Vagina (tissue), 2 donors: Measurements from ENCODE around the gene PTGR1. TPM values are rescaled to one million over a fixed set of nuclear protein-coding genes. Genes with fewer than 3 reads are reported as not detected.

ENCODE experiments used
- DNase-seq, 2 donors: peaks; one replicate each; pipeline ENCODE4 v3.0.0-alpha.2; 2017; ENCODE audit errors: extremely low spot score in 2 of 2
- H3K27ac ChIP-seq: fragments of 200-600 bp; sonication (generic); one replicate; pipeline ENCODE4 v1.5.1; 2019
- H3K27me3 ChIP-seq: fragments of 200-600 bp; sonication (generic); one replicate; pipeline ENCODE4 v1.5.1; 2019
- H3K36me3 ChIP-seq, 2 donors: fragments of 200-600 bp; sonication (generic); one replicate each; pipeline ENCODE4 v1.5.1; 2017 to 2019
- H3K4me1 ChIP-seq: fragments of 200-600 bp; sonication (generic); one replicate; pipeline ENCODE4 v1.5.1; 2019
- H3K4me3 ChIP-seq, 2 donors: fragments of 200-600 bp; sonication (generic); 1 replicate in 1 of 2; 2 replicates in 1 of 2; pipeline ENCODE4 v1.5.1; 2016 to 2019
- H3K9me3 ChIP-seq: fragments of 200-600 bp; sonication (generic); one replicate; pipeline ENCODE4 v1.5.1; 2019
- CTCF ChIP-seq, 3 experiments: fragments of 450-650 bp in 2 of 3; fragments of 200-600 bp in 1 of 3; sonication (generic) in 1 of 3; IDR thresholded peaks; one replicate each; pipeline ENCODE4 v1.5.1; 2017 to 2019; ENCODE audit warnings: antibody characterized with exemption in 3 of 3, mild to moderate bottlenecking in 2 of 3, moderate library complexity in 2 of 3
- POLR2A ChIP-seq, 2 donors: fragments of 450-650 bp; IDR thresholded peaks; one replicate each; pipeline ENCODE4 v1.6.1; 2017; ENCODE audit warnings: antibody characterized with exemption in 2 of 2, mild to moderate bottlenecking in 2 of 2, moderate library complexity in 2 of 2
- POLR2AphosphoS5 ChIP-seq, 2 donors: sonication (generic); formaldehyde crosslinking; IDR thresholded peaks; one replicate each; pipeline ENCODE4 v1.9.0; 2017; ENCODE audit warnings: antibody characterized with exemption in 2 of 2, mild to moderate bottlenecking in 2 of 2, low read depth in 1 of 2; ENCODE audit not compliant: insufficient read depth in 1 of 2
- intact Hi-C: fragments of 100-400 bp; cut with DNase I; formaldehyde crosslinking; loops from one replicate; pipeline ENCODE4 v1.15.1; 2023
- total RNA-seq: library from RNA; depleted of rRNA; stranded (reverse); fragments of >200 nt; gene quantifications from one replicate; pipeline ENCODE4 v1.2.3, GENCODE V29; 2016

PTGR1 gene
- total RNA-seq, 1 donor from 2014 or later = 40.3 TPM

- no peaks in the 10 kb centered on the region for H3K9me3 ChIP-seq
- intact Hi-C loops = no loop called here
- no peaks in the 10 kb centered on the region for H3K4me1 ChIP-seq
- TF ChIP-seq CTCF (IDR thresholded peaks at IDR 0.05) = no peak
- no peak for TF ChIP-seq POLR2AphosphoS5 (IDR thresholded peaks at IDR 0.05; ENCODE audit: insufficient read depth in 1 of 2, low read depth in 1 of 2)
- no peak for TF ChIP-seq POLR2A (IDR thresholded peaks at IDR 0.05)
- H3K4me3 ChIP-seq = no peak overlapping the region
- peaks cover 0 to 20% of the 10 kb centered on the region in 2 donors for H3K36me3 ChIP-seq
- H3K27ac ChIP-seq = no peak overlapping the region
- no peaks in the 10 kb centered on the region for H3K27me3 ChIP-seq
- DNase-seq = no peak
These were observed 44.8 kb upstream of the PTGR1 start for GRCh38 chr9:111644195-111644772.

- no peaks in the 10 kb centered on the region for H3K36me3 ChIP-seq
- no peak for DNase-seq
- H3K27me3 ChIP-seq = no peaks in the 10 kb centered on the region
- intact Hi-C loops = no loop called here
- no peak overlapping the region for H3K27ac ChIP-seq
- TF ChIP-seq POLR2AphosphoS5 (IDR thresholded peaks at IDR 0.05; ENCODE audit: insufficient read depth in 1 of 2, low read depth in 1 of 2) (no peak), POLR2A (IDR thresholded peaks at IDR 0.05) (no peak), CTCF (IDR thresholded peaks at IDR 0.05) (no peak)
- no peak overlapping the region for H3K4me3 ChIP-seq
- H3K4me1 ChIP-seq = peaks cover 39% of the 10 kb centered on the region
- H3K9me3 ChIP-seq = no peaks in the 10 kb centered on the region
These were observed 38.0 kb upstream of the PTGR1 start for GRCh38 chr9:111637421-111637950.

GRCh38 chr9:111634860-111635259, 35.4 kb upstream of the PTGR1 start:
- Histone ChIP-seq H3K9me3 (no peaks in the 10 kb centered on the region), H3K4me3 (no peak overlapping the region), H3K27me3 (no peaks in the 10 kb centered on the region), H3K4me1 (peaks cover 52% of the 10 kb centered on the region), H3K36me3 (no peaks in the 10 kb centered on the region), H3K27ac (no peak overlapping the region)
- no peak for DNase-seq
- intact Hi-C loops = no loop called here
- TF ChIP-seq POLR2AphosphoS5 (IDR thresholded peaks at IDR 0.05; ENCODE audit: insufficient read depth in 1 of 2, low read depth in 1 of 2) (no peak), CTCF (IDR thresholded peaks at IDR 0.05) (no peak), POLR2A (IDR thresholded peaks at IDR 0.05) (no peak)

GRCh38 chr9:111633389-111633736, 33.9 kb upstream of the PTGR1 start:
- DNase-seq = no peak
- Histone ChIP-seq H3K27ac (no peak overlapping the region), H3K36me3 (no peaks in the 10 kb centered on the region), H3K4me1 (peaks cover 48% of the 10 kb centered on the region), H3K9me3 (no peaks in the 10 kb centered on the region), H3K27me3 (no peaks in the 10 kb centered on the region), H3K4me3 (no peak overlapping the region)
- TF ChIP-seq POLR2A (IDR thresholded peaks at IDR 0.05) (no peak), CTCF (IDR thresholded peaks at IDR 0.05) (no peak), POLR2AphosphoS5 (IDR thresholded peaks at IDR 0.05; ENCODE audit: insufficient read depth in 1 of 2, low read depth in 1 of 2) (no peak)
- intact Hi-C loops = no loop called here

GRCh38 chr9:111632695-111633388, 33.4 kb upstream of the PTGR1 start:
- no peak for TF ChIP-seq CTCF (IDR thresholded peaks at IDR 0.05)
- no peak for TF ChIP-seq POLR2AphosphoS5 (IDR thresholded peaks at IDR 0.05; ENCODE audit: insufficient read depth in 1 of 2, low read depth in 1 of 2)
- no peak for TF ChIP-seq POLR2A (IDR thresholded peaks at IDR 0.05)
- intact Hi-C loops = no loop called here
- Histone ChIP-seq H3K27ac (no peak overlapping the region), H3K4me3 (no peak overlapping the region), H3K9me3 (no peaks in the 10 kb centered on the region), H3K27me3 (no peaks in the 10 kb centered on the region), H3K36me3 (no peaks in the 10 kb centered on the region), H3K4me1 (peaks cover 48% of the 10 kb centered on the region)
- no peak for DNase-seq
